Kidney epithelial cell (primary cell): ENCODE data around the gene IL20RA. TPM values are rescaled to one million over a fixed set of nuclear protein-coding genes. Genes with fewer than 3 reads are reported as not detected.
"Not testable (repeated sequence)": the region's sequence is repeated elsewhere in the genome, so short reads cannot be mapped to it uniquely, and the experiment has no call there.

ENCODE experiments used
- DNase-seq: peaks from one replicate; pipeline ENCODE4 v3.0.0-alpha.2; 2010; ENCODE audit warnings: low read depth
- H3K27me3 ChIP-seq: 2 replicates; pipeline ENCODE4 v1.6.0; 2011; ENCODE audit warnings: low read length; ENCODE audit not compliant: control insufficient read depth, insufficient read depth
- H3K36me3 ChIP-seq: 2 replicates; pipeline ENCODE4 v1.5.1; 2011; ENCODE audit warnings: low read length; ENCODE audit not compliant: control insufficient read depth, insufficient read depth
- H3K4me3 ChIP-seq: 2 replicates; pipeline ENCODE4 v1.5.1; 2011; ENCODE audit warnings: low read depth, mild to moderate bottlenecking, control low read depth, low read length
- total RNA-seq: library from RNA; depleted of rRNA; stranded (reverse); fragments of >200 nt; gene quantifications from 2 replicates; pipeline ENCODE4 v1.2.3, GENCODE V29; 2015
- TF ChIP-seq, protein P1 (sequence below): IDR thresholded peaks from 2 replicates; pipeline ENCODE4 v1.5.1; 2011; ENCODE audit warnings: mild to moderate bottlenecking, moderate library complexity, low read length, control low read depth, inconsistent platforms; ENCODE audit not compliant: insufficient read depth, poor library complexity, severe bottlenecking

IL20RA gene
- total RNA-seq, 1 donor from 2014 or later: 0.46 TPM

DNA sequence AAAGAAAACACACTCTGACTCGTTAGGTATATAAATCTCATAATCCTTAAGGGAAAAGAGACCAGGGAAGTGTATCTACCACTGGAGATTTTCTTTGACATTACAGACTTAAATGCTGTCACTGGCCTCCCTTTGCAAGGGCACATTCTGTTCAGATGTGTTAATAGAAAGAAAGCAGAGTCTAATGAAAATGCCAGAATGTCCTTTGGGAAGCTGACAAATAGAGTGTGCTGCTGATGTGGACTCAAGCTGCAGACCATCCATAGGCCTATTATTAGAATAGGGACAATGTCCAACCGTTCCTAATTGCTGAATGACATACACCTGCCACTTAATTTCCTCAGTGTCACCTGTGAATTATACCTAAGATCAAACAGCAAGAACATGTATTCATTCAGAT is 81.5 kb downstream of the IL20RA start:
- no peaks in the 10 kb centered on the region for H3K27me3 ChIP-seq
- TF ChIP-seq, protein P1, sequence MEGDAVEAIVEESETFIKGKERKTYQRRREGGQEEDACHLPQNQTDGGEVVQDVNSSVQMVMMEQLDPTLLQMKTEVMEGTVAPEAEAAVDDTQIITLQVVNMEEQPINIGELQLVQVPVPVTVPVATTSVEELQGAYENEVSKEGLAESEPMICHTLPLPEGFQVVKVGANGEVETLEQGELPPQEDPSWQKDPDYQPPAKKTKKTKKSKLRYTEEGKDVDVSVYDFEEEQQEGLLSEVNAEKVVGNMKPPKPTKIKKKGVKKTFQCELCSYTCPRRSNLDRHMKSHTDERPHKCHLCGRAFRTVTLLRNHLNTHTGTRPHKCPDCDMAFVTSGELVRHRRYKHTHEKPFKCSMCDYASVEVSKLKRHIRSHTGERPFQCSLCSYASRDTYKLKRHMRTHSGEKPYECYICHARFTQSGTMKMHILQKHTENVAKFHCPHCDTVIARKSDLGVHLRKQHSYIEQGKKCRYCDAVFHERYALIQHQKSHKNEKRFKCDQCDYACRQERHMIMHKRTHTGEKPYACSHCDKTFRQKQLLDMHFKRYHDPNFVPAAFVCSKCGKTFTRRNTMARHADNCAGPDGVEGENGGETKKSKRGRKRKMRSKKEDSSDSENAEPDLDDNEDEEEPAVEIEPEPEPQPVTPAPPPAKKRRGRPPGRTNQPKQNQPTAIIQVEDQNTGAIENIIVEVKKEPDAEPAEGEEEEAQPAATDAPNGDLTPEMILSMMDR: no peak
- no peak for DNase-seq
- H3K36me3 ChIP-seq: no peaks in the 10 kb centered on the region
- no peak overlapping the region for H3K4me3 ChIP-seq

DNA sequence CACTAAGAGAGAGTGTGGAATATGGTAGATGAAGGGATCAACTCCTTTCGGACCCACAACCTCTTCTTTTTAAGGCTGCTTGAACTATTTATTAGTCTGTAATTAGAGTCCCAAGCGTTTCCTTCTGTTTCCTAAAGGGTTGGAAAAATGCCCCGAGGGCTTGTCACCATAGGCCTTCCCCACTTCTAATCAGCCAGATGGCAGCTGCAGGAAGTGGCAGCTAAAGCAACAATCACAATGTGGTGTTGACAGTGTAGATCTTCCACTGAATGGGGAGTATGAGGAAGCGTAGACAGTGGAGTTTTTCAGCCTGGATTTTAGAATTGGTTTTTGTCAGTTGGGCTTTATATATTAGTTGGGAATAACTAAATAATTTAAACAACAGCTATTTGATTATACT is 82.1 kb downstream of the IL20RA start:
- no peak overlapping the region for H3K4me3 ChIP-seq
- H3K36me3 ChIP-seq: no peaks in the 10 kb centered on the region
- no peak for DNase-seq
- no peaks in the 10 kb centered on the region for H3K27me3 ChIP-seq
- TF ChIP-seq, protein P1: no peak

DNA sequence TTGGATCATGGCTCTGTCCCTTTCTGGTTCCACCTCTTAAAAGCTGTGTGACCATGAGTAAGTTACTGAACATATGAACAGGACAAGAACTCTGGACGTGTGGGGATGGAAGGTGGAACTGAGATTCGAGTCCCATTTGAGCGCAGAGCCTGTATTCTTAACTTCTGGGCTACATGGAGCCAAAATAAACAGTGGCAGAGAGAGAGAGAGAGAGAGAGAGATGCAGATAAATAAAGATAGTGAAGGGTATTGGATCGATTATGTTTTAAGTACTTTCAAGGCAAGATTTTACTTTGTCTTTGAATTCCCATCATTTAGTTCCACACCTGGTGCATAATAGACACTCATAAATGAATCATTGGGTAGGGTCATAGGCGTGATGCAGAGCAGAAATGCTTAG is 82.9 kb downstream of the IL20RA start:
- Histone ChIP-seq H3K27me3 (no peaks in the 10 kb centered on the region), H3K36me3 (no peaks in the 10 kb centered on the region), H3K4me3 (no peak overlapping the region)
- DNase-seq: no peak
- TF ChIP-seq, protein P1: no peak

DNA sequence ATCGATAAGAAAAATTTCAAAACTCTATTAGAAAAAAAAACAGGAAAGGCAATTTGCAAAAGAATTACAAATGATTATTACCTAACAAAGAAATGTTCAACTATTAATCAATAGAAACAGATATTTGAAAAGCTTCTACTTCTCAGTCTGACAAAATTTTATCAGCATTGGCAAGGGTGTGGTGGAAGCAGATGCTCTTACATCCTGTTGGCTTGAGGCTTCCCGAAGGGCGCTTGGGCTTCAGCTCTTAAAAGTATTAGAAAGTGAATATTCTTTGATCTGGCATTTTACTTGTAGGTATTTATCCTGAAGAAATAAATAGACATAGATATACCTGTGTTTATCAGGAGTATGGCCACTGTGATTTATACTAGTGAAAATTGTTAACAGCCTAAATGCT is 84.0 kb downstream of the IL20RA start:
- Histone ChIP-seq H3K4me3 (no peak overlapping the region), H3K27me3 (no peaks in the 10 kb centered on the region), H3K36me3 (no peaks in the 10 kb centered on the region)
- no peak for DNase-seq
- TF ChIP-seq, protein P1: no peak

DNA sequence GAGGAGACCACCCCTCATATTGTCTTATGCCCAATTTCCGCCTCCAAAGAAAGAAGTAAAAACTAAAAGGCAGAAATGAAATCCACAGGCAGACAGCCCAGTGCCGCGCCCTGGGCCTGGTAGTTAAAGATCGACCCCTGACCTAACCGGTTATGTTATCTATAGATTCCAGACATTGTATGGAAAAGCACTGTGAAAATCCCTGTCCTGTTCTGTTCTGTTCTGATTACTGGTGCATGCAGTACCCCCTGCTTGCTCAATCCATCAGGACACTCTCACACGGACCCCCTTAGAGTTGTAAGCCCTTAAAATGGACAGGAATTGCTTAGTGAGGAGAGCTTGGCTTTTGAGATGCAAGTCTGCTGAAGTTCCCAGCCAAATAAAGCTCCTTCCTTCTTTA is 84.8 kb downstream of the IL20RA start:
- H3K36me3 ChIP-seq, DNase-seq, H3K27me3 ChIP-seq: not testable (repeated sequence)

DNA sequence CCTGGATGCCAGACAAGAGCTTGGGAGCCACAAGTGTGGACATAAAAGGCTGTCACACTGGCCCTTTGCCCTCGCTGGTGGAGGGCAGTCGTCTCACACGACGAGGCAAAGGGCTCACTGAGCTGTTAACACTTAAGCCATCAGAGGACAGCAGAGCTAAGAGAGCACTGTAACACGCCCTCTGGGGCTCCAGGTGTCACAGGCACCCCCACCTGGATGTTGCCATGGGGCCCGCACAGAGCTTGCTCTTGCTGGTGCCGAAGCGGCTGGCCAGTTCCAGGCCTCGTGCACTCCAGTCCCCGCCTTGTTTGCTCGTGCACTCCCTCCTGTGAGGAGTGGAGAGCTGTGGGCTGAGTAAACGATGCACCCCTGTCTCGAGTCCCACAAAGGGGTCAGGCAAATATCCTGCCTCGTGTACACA is 85.3 kb downstream of the IL20RA start:
- Histone ChIP-seq H3K4me3 (no peak overlapping the region), H3K36me3 (no peaks in the 10 kb centered on the region), H3K27me3 (no peaks in the 10 kb centered on the region)
- TF ChIP-seq, protein P1: no peak
- DNase-seq: no peak

More for the DNA sequence above, 84.8 kb downstream of the IL20RA start:
- H3K4me3 ChIP-seq: not testable (repeated sequence)
